MM.1S (cell line): Measurements from ENCODE around the gene NKRF.

Source experiments
- EZH2 ChIP-seq: fragments of 300-600 bp; sonication (generic); optimal IDR thresholded peaks from 2 replicates; pipeline ENCODE3; 2017; ENCODE audit warnings: low read depth, mild to moderate bottlenecking, antibody characterized with exemption, low read length, mixed read lengths
- EZH2phosphoT487 ChIP-seq: fragments of 300-600 bp; sonication (generic); IDR thresholded peaks from 2 replicates; pipeline ENCODE4 v1.6.1; 2018; ENCODE audit warnings: antibody characterized with exemption, low read length
- TF ChIP-seq, protein P1 (sequence below): fragments of 300-600 bp; sonication (generic); IDR thresholded peaks from 2 replicates; pipeline ENCODE4 v1.5.1; 2016; ENCODE audit warnings: antibody characterized with exemption, low read length, mixed read lengths

DNA sequence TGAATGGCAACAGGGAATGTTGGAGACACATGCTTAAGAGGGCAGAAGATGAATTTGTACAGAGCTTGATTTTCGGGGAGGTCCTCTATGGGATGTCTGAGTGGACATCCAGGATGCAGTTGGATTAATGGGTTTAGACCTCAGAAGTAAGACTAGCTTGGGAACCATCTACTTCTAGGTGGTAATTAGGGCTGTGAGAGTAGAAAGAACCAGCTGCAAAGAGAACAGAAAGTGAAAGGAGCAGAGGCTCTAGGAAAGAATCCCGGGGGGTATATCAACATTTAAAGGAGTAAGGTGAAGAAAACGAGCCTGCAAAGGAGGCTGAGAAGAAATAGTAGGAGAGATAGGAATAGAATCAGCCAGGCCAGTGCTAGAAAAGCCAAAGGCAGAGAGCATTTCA, 29.0 kb upstream of the NKRF start:
- TF ChIP-seq, protein P1, sequence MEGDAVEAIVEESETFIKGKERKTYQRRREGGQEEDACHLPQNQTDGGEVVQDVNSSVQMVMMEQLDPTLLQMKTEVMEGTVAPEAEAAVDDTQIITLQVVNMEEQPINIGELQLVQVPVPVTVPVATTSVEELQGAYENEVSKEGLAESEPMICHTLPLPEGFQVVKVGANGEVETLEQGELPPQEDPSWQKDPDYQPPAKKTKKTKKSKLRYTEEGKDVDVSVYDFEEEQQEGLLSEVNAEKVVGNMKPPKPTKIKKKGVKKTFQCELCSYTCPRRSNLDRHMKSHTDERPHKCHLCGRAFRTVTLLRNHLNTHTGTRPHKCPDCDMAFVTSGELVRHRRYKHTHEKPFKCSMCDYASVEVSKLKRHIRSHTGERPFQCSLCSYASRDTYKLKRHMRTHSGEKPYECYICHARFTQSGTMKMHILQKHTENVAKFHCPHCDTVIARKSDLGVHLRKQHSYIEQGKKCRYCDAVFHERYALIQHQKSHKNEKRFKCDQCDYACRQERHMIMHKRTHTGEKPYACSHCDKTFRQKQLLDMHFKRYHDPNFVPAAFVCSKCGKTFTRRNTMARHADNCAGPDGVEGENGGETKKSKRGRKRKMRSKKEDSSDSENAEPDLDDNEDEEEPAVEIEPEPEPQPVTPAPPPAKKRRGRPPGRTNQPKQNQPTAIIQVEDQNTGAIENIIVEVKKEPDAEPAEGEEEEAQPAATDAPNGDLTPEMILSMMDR = no peak
- TF ChIP-seq EZH2 = no peak
- no peak for TF ChIP-seq EZH2phosphoT487
